Skeletal muscle satellite cell (primary cell): ENCODE measurements around the gene GPX3.

ENCODE experiments used
- H3K27me3 ChIP-seq: 2 replicates; pipeline ENCODE4 v1.7.0; 2013; ENCODE audit warnings: low read length; ENCODE audit not compliant: control insufficient read depth, insufficient read depth
- H3K36me3 ChIP-seq: 2 replicates; pipeline ENCODE4 v1.7.0; 2013; ENCODE audit warnings: mild to moderate bottlenecking, control low read depth, low read length; ENCODE audit not compliant: insufficient read depth
- H3K4me1 ChIP-seq: 2 replicates; pipeline ENCODE4 v1.7.0; 2013; ENCODE audit warnings: low read length; ENCODE audit not compliant: control insufficient read depth, insufficient read depth
- H3K4me2 ChIP-seq: 2 replicates; pipeline ENCODE4 v1.7.0; 2013; ENCODE audit warnings: mild to moderate bottlenecking, low read length
- H3K4me3 ChIP-seq: 2 replicates; pipeline ENCODE4 v1.7.0; 2013; ENCODE audit warnings: low read length
- H3K9ac ChIP-seq: 2 replicates; pipeline ENCODE4 v1.7.0; 2013; ENCODE audit warnings: mild to moderate bottlenecking, low read depth, low read length, moderate library complexity
- H3K9me3 ChIP-seq: replicated peaks from 2 replicates; pipeline ENCODE4 v1.7.0; 2013; ENCODE audit warnings: mild to moderate bottlenecking, control low read depth, low read length

Gene GPX3

GRCh38 chr5:151062405-151063141 is 42.2 kb downstream of the GPX3 start:
- Histone ChIP-seq H3K9ac (peak overlapping the region; percentile 10), H3K4me1 (peaks cover 49% of the 10 kb centered on the region), H3K9me3 (no peaks in the 10 kb centered on the region), H3K27me3 (no peaks in the 10 kb centered on the region), H3K4me2 (peak overlapping the region; percentile 24), H3K36me3 (peaks cover 55% of the 10 kb centered on the region), H3K4me3 (peak overlapping the region; percentile 35)

GRCh38 chr5:151063142-151063989 is 43.0 kb downstream of the GPX3 start:
- H3K9me3 ChIP-seq, result no peaks in the 10 kb centered on the region
- peak overlapping the region; percentile 57 for H3K9ac ChIP-seq
- H3K4me1 ChIP-seq, result peaks cover 56% of the 10 kb centered on the region
- peak overlapping the region; percentile 75 for H3K4me2 ChIP-seq
- peak overlapping the region; percentile 51 for H3K4me3 ChIP-seq
- peaks cover 55% of the 10 kb centered on the region for H3K36me3 ChIP-seq
- no peaks in the 10 kb centered on the region for H3K27me3 ChIP-seq

- H3K4me3 ChIP-seq, result no peak overlapping the region
- no peaks in the 10 kb centered on the region for H3K9me3 ChIP-seq
- peaks cover 66% of the 10 kb centered on the region for H3K4me1 ChIP-seq
- H3K4me2 ChIP-seq, result no peak overlapping the region
- H3K9ac ChIP-seq, result no peak overlapping the region
- peaks cover 47% of the 10 kb centered on the region for H3K36me3 ChIP-seq
- no peaks in the 10 kb centered on the region for H3K27me3 ChIP-seq
Measured at GRCh38 chr5:151064916-151065499, 44.6 kb downstream of the GPX3 start.

- Histone ChIP-seq H3K36me3 (peaks cover 41% of the 10 kb centered on the region), H3K9me3 (no peaks in the 10 kb centered on the region), H3K4me3 (no peak overlapping the region), H3K4me1 (peaks cover 66% of the 10 kb centered on the region), H3K27me3 (no peaks in the 10 kb centered on the region), H3K9ac (no peak overlapping the region), H3K4me2 (no peak overlapping the region)
Measured at GRCh38 chr5:151065609-151066008, 45.2 kb downstream of the GPX3 start.

GRCh38 chr5:151066920-151067319 is 46.5 kb downstream of the GPX3 start:
- Histone ChIP-seq H3K4me3 (no peak overlapping the region), H3K4me1 (peaks cover 73% of the 10 kb centered on the region), H3K27me3 (no peaks in the 10 kb centered on the region), H3K9ac (no peak overlapping the region), H3K4me2 (no peak overlapping the region), H3K9me3 (no peaks in the 10 kb centered on the region), H3K36me3 (peaks cover 31% of the 10 kb centered on the region)

GRCh38 chr5:151067632-151068432 is 47.4 kb downstream of the GPX3 start:
- Histone ChIP-seq H3K4me1 (peaks cover 77% of the 10 kb centered on the region), H3K27me3 (no peaks in the 10 kb centered on the region), H3K4me2 (no peak overlapping the region), H3K9me3 (no peaks in the 10 kb centered on the region), H3K4me3 (no peak overlapping the region), H3K9ac (no peak overlapping the region), H3K36me3 (peaks cover 21% of the 10 kb centered on the region)

- H3K4me1 ChIP-seq, result peaks cover 73% of the 10 kb centered on the region
- H3K9ac ChIP-seq, result no peak overlapping the region
- peaks cover 19% of the 10 kb centered on the region for H3K36me3 ChIP-seq
Measured at GRCh38 chr5:151068433-151069197, 48.2 kb downstream of the GPX3 start.

GRCh38 chr5:151070449-151070848 is 50.1 kb downstream of the GPX3 start:
- Histone ChIP-seq H3K4me1 (peaks cover 68% of the 10 kb centered on the region), H3K36me3 (peaks cover 19% of the 10 kb centered on the region)

More at GRCh38 chr5:151068433-151069197, 48.2 kb downstream of the GPX3 start:
- H3K4me2 ChIP-seq, result peak overlapping the region; percentile 14
- H3K9me3 ChIP-seq, result no peaks in the 10 kb centered on the region
- H3K27me3 ChIP-seq, result no peaks in the 10 kb centered on the region
- no peak overlapping the region for H3K4me3 ChIP-seq

GRCh38 chr5:151071021-151071420 is 50.6 kb downstream of the GPX3 start:
- no peak overlapping the region for H3K4me2 ChIP-seq
- no peaks in the 10 kb centered on the region for H3K9me3 ChIP-seq
- no peaks in the 10 kb centered on the region for H3K27me3 ChIP-seq
- H3K4me1 ChIP-seq, result peaks cover 73% of the 10 kb centered on the region
- peaks cover 19% of the 10 kb centered on the region for H3K36me3 ChIP-seq
- H3K9ac ChIP-seq, result no peak overlapping the region
- no peak overlapping the region for H3K4me3 ChIP-seq

More at GRCh38 chr5:151070449-151070848, 50.1 kb downstream of the GPX3 start:
- Histone ChIP-seq H3K4me2 (no peak overlapping the region), H3K9me3 (no peaks in the 10 kb centered on the region), H3K27me3 (no peaks in the 10 kb centered on the region), H3K4me3 (no peak overlapping the region), H3K9ac (no peak overlapping the region)

- H3K4me1 ChIP-seq, result peaks cover 80% of the 10 kb centered on the region
- H3K9ac ChIP-seq, result peak overlapping the region; percentile 29
- no peaks in the 10 kb centered on the region for H3K27me3 ChIP-seq
- no peaks in the 10 kb centered on the region for H3K9me3 ChIP-seq
- H3K4me2 ChIP-seq, result peak overlapping the region; percentile 8
- peaks cover 15% of the 10 kb centered on the region for H3K36me3 ChIP-seq
- no peak overlapping the region for H3K4me3 ChIP-seq
Measured at GRCh38 chr5:151071848-151072629, 51.6 kb downstream of the GPX3 start.
